KBM-7 (cell line): ENCODE measurements around the gene CARHSP1.
"Not testable (repeated sequence)": the region's sequence is repeated elsewhere in the genome, so short reads cannot be mapped to it uniquely, and the experiment has no call there.

Experiments used
- DNase-seq: peaks from one replicate; pipeline ENCODE4 v3.0.0-alpha.2; 2015
- in situ Hi-C: fragments of 300-500 bp; cut with MboI; formaldehyde crosslinking; loops from 2 replicates; pipeline ENCODE4 v1.14.3; 2020; ENCODE audit warnings: low sequenced_read_pairs, low pct_unique_long_range_greater_than_20kb, mixed read lengths

Gene CARHSP1

GRCh38 chr16:8878523-8878911 lies 9.7 kb upstream of the CARHSP1 start:
- in situ Hi-C loops = loop anchor here (25.0 kb wide), 1 partner anchor 216 kb away; the partner anchor contains the start of gene ABAT
- DNase-seq = no peak

- in situ Hi-C loops = loop anchor here (25.0 kb wide), 1 partner anchor 216 kb away; the partner anchor contains the start of gene ABAT
- no peak for DNase-seq
Observed at GRCh38 chr16:8877894-8878522, 9.2 kb upstream of the CARHSP1 start.

- in situ Hi-C loops = loop anchor here (25.0 kb wide), 1 partner anchor 213 kb away; the partner anchor contains the start of gene ABAT
- DNase-seq = not testable (repeated sequence)
Observed at GRCh38 chr16:8875317-8875716, 6.5 kb upstream of the CARHSP1 start.

DNA sequence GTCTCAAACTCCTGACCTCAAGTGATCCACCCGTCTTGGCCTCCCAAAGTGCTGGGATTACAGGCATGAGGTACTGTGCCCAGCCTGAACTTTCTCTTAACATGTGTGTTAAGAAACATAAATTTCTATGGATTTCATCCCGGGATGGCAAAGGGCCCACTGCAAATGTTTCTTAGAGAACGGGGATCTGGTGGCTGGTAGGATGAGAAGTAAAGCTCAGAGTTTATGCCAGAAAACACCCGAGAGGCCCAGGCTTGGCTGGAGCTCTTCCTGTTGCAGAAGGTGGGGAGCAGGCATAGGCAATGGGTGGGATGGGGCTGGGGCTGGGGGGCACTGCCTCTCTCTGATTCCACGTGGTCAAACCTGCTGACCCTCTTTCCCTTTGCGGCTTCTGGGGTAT lies 5.6 kb upstream of the CARHSP1 start:
- DNase-seq = no peak
- in situ Hi-C loops = no loop called here

DNA sequence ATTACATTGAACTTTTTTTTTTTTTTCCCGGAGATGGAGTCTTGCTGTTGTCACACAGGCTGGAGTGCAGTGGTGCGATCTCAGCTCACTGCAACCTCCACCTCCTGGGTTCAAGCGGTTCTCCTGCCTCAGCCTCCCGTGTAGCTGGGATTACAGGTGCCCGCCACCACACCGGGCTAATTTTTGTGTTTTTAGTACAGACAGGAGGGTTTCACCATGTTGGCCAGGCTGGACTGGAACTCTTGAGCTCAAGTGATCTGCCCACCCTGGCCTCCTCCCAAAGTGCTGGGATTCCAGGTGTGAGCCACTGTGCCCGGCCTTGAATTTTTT lies 5.0 kb upstream of the CARHSP1 start:
- DNase-seq, in situ Hi-C loops: not testable (repeated sequence)

GRCh38 chr16:8872967-8873865 lies 4.4 kb upstream of the CARHSP1 start:
- DNase-seq = no peak
- in situ Hi-C loops = no loop called here

DNA sequence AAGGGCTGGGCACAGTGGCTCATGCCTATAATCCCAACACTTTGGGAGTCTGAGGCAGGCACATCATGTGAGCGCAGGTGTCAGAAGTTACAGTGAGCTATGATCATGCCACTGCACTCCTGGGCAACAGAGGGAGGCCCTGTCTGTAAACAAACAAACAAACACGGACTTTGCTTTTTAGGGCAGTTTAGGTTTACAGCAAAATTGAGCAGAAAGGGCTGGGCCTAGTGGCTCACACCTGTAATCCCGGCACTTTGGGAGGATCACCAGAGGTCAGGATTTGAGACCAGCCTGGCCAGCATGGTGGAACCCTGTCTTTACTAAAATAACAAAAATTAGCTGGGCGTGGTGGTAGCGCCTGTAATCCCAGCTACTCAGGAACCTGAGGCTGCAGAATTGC lies 3.3 kb upstream of the CARHSP1 start:
- in situ Hi-C loops = no loop called here

GRCh38 chr16:8869988-8870241 lies 1.1 kb upstream of the CARHSP1 start:
- DNase-seq, in situ Hi-C loops: not testable (repeated sequence)

More for the DNA sequence above, 3.3 kb upstream of the CARHSP1 start:
- no peak for DNase-seq

GRCh38 chr16:8869212-8869987 lies 594 bp upstream of the CARHSP1 start:
- DNase-seq = peak; percentile 35
- in situ Hi-C loops = no loop called here

- no peak for DNase-seq
- in situ Hi-C loops = no loop called here
Observed at GRCh38 chr16:8867932-8868415, 832 bp downstream of the CARHSP1 start.

GRCh38 chr16:8867216-8867931 lies 1.4 kb downstream of the CARHSP1 start:
- no peak for DNase-seq

GRCh38 chr16:8866884-8867215 lies 2.0 kb downstream of the CARHSP1 start:
- in situ Hi-C loops = no loop called here
- no peak for DNase-seq

More at GRCh38 chr16:8867216-8867931, 1.4 kb downstream of the CARHSP1 start:
- in situ Hi-C loops = no loop called here

- in situ Hi-C loops = no loop called here
- no peak for DNase-seq
Observed at GRCh38 chr16:8866118-8866883, 2.5 kb downstream of the CARHSP1 start.

DNA sequence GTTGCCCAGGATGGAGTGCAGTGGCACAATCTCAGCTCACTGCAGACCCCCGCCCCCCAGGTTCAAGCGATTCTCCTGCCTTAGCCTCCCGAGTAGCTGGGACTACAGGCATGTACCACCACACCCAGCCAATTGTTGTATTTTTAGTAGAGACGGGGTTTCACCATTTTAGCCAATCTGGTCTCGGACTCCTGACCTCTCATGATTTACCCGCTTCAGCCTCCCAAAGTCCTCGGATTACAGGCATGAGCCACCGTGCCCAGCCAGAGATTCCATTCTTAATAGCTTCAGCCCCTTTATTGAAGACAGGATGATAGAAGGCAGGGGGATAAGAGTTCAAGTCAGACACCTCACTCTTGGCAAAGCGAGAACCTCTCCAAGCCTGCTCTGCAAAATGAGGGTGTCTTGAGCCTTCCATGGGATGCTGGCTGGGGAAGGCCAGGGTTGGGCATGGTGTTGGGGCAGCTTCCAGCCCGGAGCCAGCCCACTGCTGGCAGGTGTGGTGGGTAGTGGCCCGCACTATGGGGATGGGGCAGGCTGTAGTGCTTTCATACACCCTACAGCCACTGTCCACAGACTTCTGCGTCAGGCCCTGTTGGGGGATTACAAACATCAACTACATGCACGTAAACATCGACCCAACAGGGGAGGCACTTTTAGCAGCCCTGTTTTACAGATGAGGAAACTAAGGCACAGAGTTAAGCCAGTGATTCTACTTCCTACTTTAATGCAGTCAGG lies 3.5 kb downstream of the CARHSP1 start:
- no peak for DNase-seq
- in situ Hi-C loops = no loop called here

DNA sequence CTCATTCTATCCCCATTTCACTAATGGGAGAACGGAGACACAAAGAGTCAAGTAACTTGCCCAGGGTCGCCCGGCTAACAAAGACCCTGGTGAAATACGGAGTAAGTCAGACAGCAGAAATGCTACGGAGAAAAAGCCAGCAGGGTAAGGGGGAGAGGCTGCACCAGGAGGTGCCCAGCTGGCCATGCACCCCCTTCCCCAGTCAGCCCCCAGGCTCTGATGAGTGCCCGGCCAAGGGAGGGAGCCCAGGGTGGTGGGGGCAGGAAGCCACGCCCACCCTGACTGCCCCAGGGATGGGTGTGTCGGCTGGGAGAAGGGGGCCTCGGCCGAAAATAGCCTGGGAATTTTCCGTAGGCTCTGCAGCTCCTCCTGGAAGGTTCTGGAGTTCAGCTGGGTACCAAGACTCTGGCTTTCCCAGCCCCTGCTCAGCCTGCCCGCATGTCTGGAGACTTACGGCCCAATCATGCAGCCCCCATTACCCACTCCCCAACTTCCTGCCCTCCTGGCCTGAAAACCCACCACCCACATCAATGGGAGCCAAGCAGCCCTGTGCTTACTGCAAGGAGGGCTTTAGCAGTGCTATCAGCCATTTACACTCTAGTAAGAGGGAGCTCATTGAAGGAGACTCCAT lies 4.2 kb downstream of the CARHSP1 start:
- in situ Hi-C loops = no loop called here
- no peak for DNase-seq

DNA sequence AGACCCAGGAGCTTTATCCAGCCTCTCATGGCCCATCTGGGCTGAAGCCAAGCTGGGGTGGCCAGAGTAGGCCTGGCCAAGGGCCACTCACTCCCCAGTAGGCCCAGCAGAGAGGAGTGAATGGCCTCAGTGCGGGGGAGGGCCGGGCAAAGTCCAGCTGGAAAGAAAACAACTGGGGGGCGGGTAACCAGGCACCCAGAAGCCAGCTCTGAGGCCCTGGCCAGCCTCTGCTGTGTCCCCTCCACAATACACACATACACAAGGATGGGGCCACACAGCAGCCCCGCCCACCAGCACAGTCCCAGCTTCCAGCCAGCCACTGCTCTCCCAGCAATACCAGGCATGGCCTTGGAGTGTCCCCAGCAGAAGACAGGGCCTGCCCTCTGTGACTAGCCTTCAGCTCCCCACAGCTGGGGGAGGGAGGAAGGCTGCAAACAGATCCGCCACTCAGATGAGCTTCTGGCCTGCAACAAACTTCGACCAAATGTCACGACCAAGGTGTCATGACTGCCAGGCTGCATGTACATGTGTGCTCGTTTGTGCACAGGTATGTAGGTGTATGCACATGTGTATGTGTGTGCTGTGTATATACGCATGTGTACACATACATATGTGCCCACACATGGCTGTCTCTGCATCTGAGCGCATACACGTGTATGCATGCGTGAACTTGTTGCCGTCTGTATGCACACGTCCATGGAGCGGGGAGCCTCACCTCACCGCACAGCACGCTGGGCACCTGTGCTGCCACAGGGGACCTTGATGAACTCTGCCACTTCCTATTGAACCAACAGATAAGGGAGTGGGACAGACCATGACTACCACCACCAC lies 5.0 kb downstream of the CARHSP1 start:
- DNase-seq = peak; percentile 32
- in situ Hi-C loops = no loop called here
